CD4-positive, alpha-beta T cell (primary cell): ENCODE data around the gene SEC62. TPM values are rescaled to one million over a fixed set of nuclear protein-coding genes. Genes with fewer than 3 reads are reported as not detected.

Experiments used
- ATAC-seq: fragments of 200-7000 bp; cut with Tn5 transposase; one replicate; pipeline ENCODE4 v1.10.0; 2022; ENCODE audit warnings: mild to moderate bottlenecking; ENCODE audit not compliant: poor library complexity
- CTCF ChIA-PET: fragments of 350-600 bp; sonication (Branson Sonifier 250); formaldehyde crosslinking; loops from one replicate; lab custom pipeline; 2021; ENCODE audit warnings: antibody characterized with exemption, inconsistent platforms; lab: Charles Lee
- POLR2A ChIA-PET: fragments of 350-600 bp; sonication (Branson Sonifier 250); formaldehyde crosslinking; loops from one replicate; lab custom pipeline; 2021; ENCODE audit warnings: antibody characterized with exemption, inconsistent platforms; lab: Charles Lee
- DNase-seq, 14 experiments: peaks; one replicate each; pipeline ENCODE4 v3.0.0-alpha.2; 2013 to 2020; ENCODE audit warnings: mixed read lengths in 2 of 14
- H3K27ac ChIP-seq, 2 donors: one replicate each; pipeline versions ENCODE4 v1.5.1 to v1.7.0; 2013; ENCODE audit warnings: low read length in 2 of 2, low read depth in 1 of 2, mild to moderate bottlenecking in 1 of 2
- H3K27me3 ChIP-seq, 2 experiments: 1 replicate in 1 of 2; 2 replicates in 1 of 2; pipeline versions ENCODE4 v1.6.1 to v1.7.0; 2013; ENCODE audit warnings: low read length in 2 of 2, control low read depth in 1 of 2, mild to moderate bottlenecking in 1 of 2, moderate library complexity in 1 of 2; ENCODE audit not compliant: insufficient read depth in 2 of 2, control insufficient read depth in 1 of 2
- H3K36me3 ChIP-seq: one replicate; pipeline ENCODE4 v1.6.1; 2013; ENCODE audit warnings: low read length, control low read depth; ENCODE audit not compliant: insufficient read depth
- H3K4me1 ChIP-seq: one replicate; pipeline ENCODE4 v1.6.1; 2013; ENCODE audit warnings: low read length, control low read depth; ENCODE audit not compliant: insufficient read depth
- H3K4me3 ChIP-seq: one replicate; pipeline ENCODE4 v1.5.1; 2013; ENCODE audit warnings: mild to moderate bottlenecking, low read length, moderate library complexity
- H3K9me3 ChIP-seq, 2 experiments: 1 replicate in 1 of 2; 2 replicates in 1 of 2; pipeline versions ENCODE4 v1.6.1 to v1.7.0; 2013; ENCODE audit warnings: low read length in 2 of 2, mild to moderate bottlenecking in 2 of 2, control low read depth in 1 of 2, moderate library complexity in 1 of 2; ENCODE audit not compliant: control insufficient read depth in 1 of 2, insufficient read depth in 1 of 2
- H3K27ac Mint-ChIP-seq: one replicate; pipeline ENCODE4 v1.8.0; 2020; ENCODE audit warnings: mixed read lengths
- H3K27me3 Mint-ChIP-seq: one replicate; pipeline ENCODE4 v1.8.0; 2021; ENCODE audit warnings: mixed read lengths
- H3K36me3 Mint-ChIP-seq: one replicate; pipeline ENCODE4 v1.8.0; 2021; ENCODE audit warnings: low read depth, mixed read lengths
- H3K4me1 Mint-ChIP-seq: one replicate; pipeline ENCODE4 v1.8.0; 2021; ENCODE audit warnings: low read depth, mixed read lengths
- H3K4me3 Mint-ChIP-seq: one replicate; pipeline ENCODE4 v1.8.0; 2020; ENCODE audit warnings: mild to moderate bottlenecking, mixed read lengths
- H3K9me3 Mint-ChIP-seq: one replicate; pipeline ENCODE4 v1.8.0; 2020; ENCODE audit warnings: mixed read lengths
- CTCF ChIP-seq: fragments of 200-600 bp; IDR thresholded peaks from one replicate; pipeline ENCODE4 v1.8.0; 2022; ENCODE audit warnings: antibody characterized with exemption, mild to moderate bottlenecking
- intact Hi-C, 2 experiments: fragments of 100-400 bp; cut with DNase I in 1 of 2; cut with micrococcal nuclease in 1 of 2; formaldehyde crosslinking; loops; one replicate each; pipeline versions ENCODE4 v1.15.1 to v1.9.0; 2023 to 2025; cut with DNase I, micrococcal nuclease
- total RNA-seq, 174 experiments: library from RNA in 2 of 174; stranded (reverse) in 2 of 174; gene quantifications; one replicate each; pipeline ENCODE4 v1.2.3 and lab custom pipeline; 2021 to 2026

The SEC62 gene
- total RNA-seq, 2 experiments from 2014 or later: 113 to 117 TPM

GRCh38 chr3:169992156-169992555 lies 25.5 kb downstream of the SEC62 start:
- no peaks in the 10 kb centered on the region for H3K4me1 Mint-ChIP-seq
- H3K27ac Mint-ChIP-seq: no peak overlapping the region
- POLR2A ChIA-PET: no interaction called here
- Histone ChIP-seq H3K4me3 (no peak overlapping the region), H3K4me1 (no peaks in the 10 kb centered on the region), H3K36me3 (peaks cover 61% of the 10 kb centered on the region), H3K9me3 (no peaks in the 10 kb centered on the region), H3K27ac (no peak overlapping the region), H3K27me3 (no peaks in the 10 kb centered on the region)
- H3K9me3 Mint-ChIP-seq: no peaks in the 10 kb centered on the region
- H3K27me3 Mint-ChIP-seq: no peaks in the 10 kb centered on the region
- no peak for TF ChIP-seq CTCF
- peaks cover 78% of the 10 kb centered on the region for H3K36me3 Mint-ChIP-seq
- no peak overlapping the region for H3K4me3 Mint-ChIP-seq
- ATAC-seq (no peak), DNase-seq (no peak)
- intact Hi-C loops: no loop called here
- CTCF ChIA-PET: no interaction called here

- ChIA-PET CTCF (no interaction called here), POLR2A (interaction anchor here (0.9 kb wide), 1 partner anchor 28 kb away, joined by 3 read pairs; no protein-coding TSS in a partner anchor)
- Mint-ChIP-seq H3K4me1 (no peaks in the 10 kb centered on the region), H3K27ac (no peak overlapping the region), H3K36me3 (peaks cover 78% of the 10 kb centered on the region), H3K27me3 (no peaks in the 10 kb centered on the region), H3K9me3 (no peaks in the 10 kb centered on the region), H3K4me3 (no peak overlapping the region)
- H3K36me3 ChIP-seq: peaks cover 54% of the 10 kb centered on the region
- DNase-seq: no peak
- no peak for ATAC-seq
- intact Hi-C loops: no loop called here
- no peak overlapping the region for H3K27ac ChIP-seq
- no peaks in the 10 kb centered on the region for H3K9me3 ChIP-seq
- no peak for TF ChIP-seq CTCF
- no peaks in the 10 kb centered on the region for H3K4me1 ChIP-seq
- no peaks in the 10 kb centered on the region for H3K27me3 ChIP-seq
- no peak overlapping the region for H3K4me3 ChIP-seq
Observed at GRCh38 chr3:169992781-169993180, 26.2 kb downstream of the SEC62 start.

- no peaks in the 10 kb centered on the region for H3K27me3 ChIP-seq
- H3K4me1 Mint-ChIP-seq: no peaks in the 10 kb centered on the region
- no peaks in the 10 kb centered on the region for H3K9me3 ChIP-seq
- no peak for DNase-seq
- POLR2A ChIA-PET: interaction anchor here (0.9 kb wide), 1 partner anchor 27 kb away, joined by 3 read pairs; no protein-coding TSS in a partner anchor
- CTCF ChIA-PET: interaction anchor here (0.9 kb wide), 1 partner anchor 13 kb away, joined by 3 read pairs; no protein-coding TSS in a partner anchor
- H3K36me3 ChIP-seq: peaks cover 45% of the 10 kb centered on the region
- no peak overlapping the region for H3K4me3 Mint-ChIP-seq
- TF ChIP-seq CTCF: no peak
- intact Hi-C loops: no loop called here
- H3K27ac ChIP-seq: no peak overlapping the region
- H3K4me1 ChIP-seq: no peaks in the 10 kb centered on the region
- H3K27me3 Mint-ChIP-seq: no peaks in the 10 kb centered on the region
- ATAC-seq: no peak
- H3K9me3 Mint-ChIP-seq: no peaks in the 10 kb centered on the region
- H3K36me3 Mint-ChIP-seq: peaks cover 72% of the 10 kb centered on the region
- no peak overlapping the region for H3K27ac Mint-ChIP-seq
- no peak overlapping the region for H3K4me3 ChIP-seq
Observed at GRCh38 chr3:169993761-169994160, 27.2 kb downstream of the SEC62 start.
